MM.1S (cell line): ENCODE results near the gene UBE2G2.

Experiments used
- DNase-seq: peaks from one replicate; pipeline ENCODE4 v3.0.0-alpha.2; 2015
- H2AFZ ChIP-seq: fragments of 300-600 bp; sonication (generic); 2 replicates; pipeline ENCODE4 v1.6.0; 2016; ENCODE audit warnings: antibody characterized with exemption, low read length
- H3F3A ChIP-seq: fragments of 300-600 bp; sonication (generic); 2 replicates; pipeline ENCODE4 v1.6.1; 2016; ENCODE audit warnings: mild to moderate bottlenecking, antibody characterized with exemption, low read length, moderate library complexity, mixed read lengths; ENCODE audit not compliant: insufficient read depth
- H3K27ac ChIP-seq: fragments of 300-600 bp; sonication (generic); 2 replicates; pipeline ENCODE4 v1.5.1; 2016; ENCODE audit warnings: mild to moderate bottlenecking, low read length
- H3K27me3 ChIP-seq: fragments of 300-600 bp; sonication (generic); replicated peaks from 2 replicates; pipeline ENCODE4 v1.6.0; 2016; ENCODE audit warnings: low read length; ENCODE audit not compliant: insufficient read depth
- H3K36me3 ChIP-seq: fragments of 300-600 bp; sonication (generic); replicated peaks from 2 replicates; pipeline ENCODE4 v1.6.1; 2016; ENCODE audit warnings: mild to moderate bottlenecking, low read length, mixed read lengths; ENCODE audit not compliant: insufficient read depth
- H3K4me1 ChIP-seq: fragments of 300-600 bp; sonication (generic); 2 replicates; pipeline ENCODE4 v1.6.1; 2016; ENCODE audit warnings: low read length, mixed read lengths
- H3K4me2 ChIP-seq: fragments of 300-600 bp; sonication (generic); 2 replicates; pipeline ENCODE4 v1.6.0; 2016; ENCODE audit warnings: low read depth, low read length
- H3K4me3 ChIP-seq: fragments of 300-600 bp; sonication (generic); 2 replicates; pipeline ENCODE4 v1.5.1; 2016; ENCODE audit warnings: low read length, mixed read lengths
- H3K79me2 ChIP-seq: fragments of 300-600 bp; sonication (generic); 2 replicates; pipeline ENCODE4 v1.6.1; 2016; ENCODE audit warnings: mixed run types, low read length, mixed read lengths
- H3K9ac ChIP-seq: fragments of 300-600 bp; sonication (generic); 2 replicates; pipeline ENCODE4 v1.6.1; 2016; ENCODE audit warnings: low read length, mixed read lengths
- H3K9me2 ChIP-seq: fragments of 300-600 bp; sonication (generic); replicated peaks from 2 replicates; pipeline ENCODE4 v1.6.1; 2016; ENCODE audit warnings: mild to moderate bottlenecking, low read length, mixed read lengths; ENCODE audit not compliant: insufficient read depth
- H3K9me3 ChIP-seq: fragments of 300-600 bp; sonication (generic); replicated peaks from 2 replicates; pipeline ENCODE4 v1.6.1; 2016; ENCODE audit warnings: mild to moderate bottlenecking, low read length, mixed read lengths; ENCODE audit not compliant: insufficient read depth
- H4K20me1 ChIP-seq: fragments of 300-600 bp; sonication (generic); 2 replicates; pipeline ENCODE4 v1.6.1; 2016; ENCODE audit warnings: mild to moderate bottlenecking, low read length, moderate library complexity, mixed read lengths; ENCODE audit not compliant: insufficient read depth
- EZH2 ChIP-seq: fragments of 300-600 bp; sonication (generic); optimal IDR thresholded peaks from 2 replicates; pipeline ENCODE3; 2017; ENCODE audit warnings: low read depth, mild to moderate bottlenecking, antibody characterized with exemption, low read length, mixed read lengths
- EZH2phosphoT487 ChIP-seq: fragments of 300-600 bp; sonication (generic); IDR thresholded peaks from 2 replicates; pipeline ENCODE4 v1.6.1; 2018; ENCODE audit warnings: antibody characterized with exemption, low read length
- TF ChIP-seq, protein P1 (sequence below): fragments of 300-600 bp; sonication (generic); IDR thresholded peaks from 2 replicates; pipeline ENCODE4 v1.5.1; 2016; ENCODE audit warnings: antibody characterized with exemption, low read length, mixed read lengths

The UBE2G2 gene

DNA sequence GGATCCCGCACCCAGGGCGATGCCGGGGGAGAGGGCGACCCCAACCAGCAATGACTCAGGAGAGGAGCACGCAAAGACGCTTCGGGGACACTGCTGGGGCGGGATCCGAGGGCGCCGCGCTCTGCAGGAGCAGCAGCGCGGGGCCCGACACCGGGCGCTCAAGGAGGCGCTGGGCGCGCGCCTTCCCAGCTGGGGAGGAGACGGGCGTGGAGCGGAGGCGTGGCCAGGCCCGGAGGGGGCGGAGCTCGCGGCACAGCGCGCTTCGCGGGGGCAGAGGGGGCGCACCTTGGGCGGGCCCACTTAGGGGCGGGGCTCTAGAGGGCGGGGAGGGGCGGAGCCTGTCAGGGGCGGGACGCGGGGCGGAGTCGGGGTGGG, 15.9 kb upstream of the UBE2G2 start:
- Histone ChIP-seq H3K36me3 (no peaks in the 10 kb centered on the region), H3K9me2 (no peaks in the 10 kb centered on the region), H2AFZ (no peak overlapping the region; the same call in 1 of the 2 replicates), H3K9me3 (no peaks in the 10 kb centered on the region), H3K27ac (no peak overlapping the region), H4K20me1 (peaks cover 22% of the 10 kb centered on the region), H3F3A (no peaks in the 10 kb centered on the region), H3K9ac (peak overlapping the region; percentile 40; the same call in 1 of the 2 replicates), H3K79me2 (peaks cover 50% of the 10 kb centered on the region), H3K27me3 (peaks cover 13% of the 10 kb centered on the region), H3K4me1 (no peaks in the 10 kb centered on the region), H3K4me2 (peak overlapping the region; percentile 88), H3K4me3 (peak overlapping the region; percentile 71)
- DNase-seq, result peak; percentile 97
- TF ChIP-seq, protein P1, sequence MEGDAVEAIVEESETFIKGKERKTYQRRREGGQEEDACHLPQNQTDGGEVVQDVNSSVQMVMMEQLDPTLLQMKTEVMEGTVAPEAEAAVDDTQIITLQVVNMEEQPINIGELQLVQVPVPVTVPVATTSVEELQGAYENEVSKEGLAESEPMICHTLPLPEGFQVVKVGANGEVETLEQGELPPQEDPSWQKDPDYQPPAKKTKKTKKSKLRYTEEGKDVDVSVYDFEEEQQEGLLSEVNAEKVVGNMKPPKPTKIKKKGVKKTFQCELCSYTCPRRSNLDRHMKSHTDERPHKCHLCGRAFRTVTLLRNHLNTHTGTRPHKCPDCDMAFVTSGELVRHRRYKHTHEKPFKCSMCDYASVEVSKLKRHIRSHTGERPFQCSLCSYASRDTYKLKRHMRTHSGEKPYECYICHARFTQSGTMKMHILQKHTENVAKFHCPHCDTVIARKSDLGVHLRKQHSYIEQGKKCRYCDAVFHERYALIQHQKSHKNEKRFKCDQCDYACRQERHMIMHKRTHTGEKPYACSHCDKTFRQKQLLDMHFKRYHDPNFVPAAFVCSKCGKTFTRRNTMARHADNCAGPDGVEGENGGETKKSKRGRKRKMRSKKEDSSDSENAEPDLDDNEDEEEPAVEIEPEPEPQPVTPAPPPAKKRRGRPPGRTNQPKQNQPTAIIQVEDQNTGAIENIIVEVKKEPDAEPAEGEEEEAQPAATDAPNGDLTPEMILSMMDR, result no peak
- TF ChIP-seq EZH2phosphoT487 (no peak), EZH2 (no peak)

DNA sequence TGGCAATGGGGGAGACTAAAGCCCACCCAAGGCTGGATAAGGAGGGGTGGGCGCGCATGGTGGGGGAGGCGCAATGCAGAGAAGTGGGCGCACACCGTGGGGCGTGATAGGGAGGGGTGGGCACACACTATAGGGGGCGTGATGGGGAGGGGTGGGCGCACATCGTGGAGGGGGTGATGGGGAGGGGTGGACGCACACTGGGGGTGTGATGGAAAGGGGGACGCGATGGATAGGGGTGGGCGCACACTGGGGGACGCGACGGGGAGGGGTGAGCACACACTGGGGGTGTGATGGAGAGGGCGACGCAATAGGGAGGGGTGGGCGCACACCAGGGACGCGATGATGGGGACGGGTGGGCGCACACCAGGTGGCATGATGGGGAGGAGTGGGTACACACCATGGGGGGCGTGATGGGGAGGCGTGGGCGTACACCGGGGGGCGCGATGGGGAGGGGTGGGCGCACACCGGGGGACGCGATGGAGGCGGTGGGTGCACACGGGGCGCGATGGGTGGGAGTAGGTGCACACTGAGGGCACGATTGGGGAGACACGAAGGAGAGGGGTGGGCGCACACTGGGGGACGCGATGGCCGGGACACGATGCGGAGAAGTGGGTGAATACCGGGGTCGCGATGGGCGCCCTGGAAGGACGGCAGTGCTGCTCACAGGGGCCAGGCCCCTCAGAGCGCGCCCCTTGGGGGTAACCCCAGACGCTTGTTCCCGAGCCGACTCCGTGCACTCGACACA, 15.3 kb upstream of the UBE2G2 start:
- Histone ChIP-seq H3K9ac (peak overlapping the region; percentile 39; the same call in 1 of the 2 replicates), H4K20me1 (peaks cover 22% of the 10 kb centered on the region), H3K27me3 (peaks cover 7% of the 10 kb centered on the region; the same call in 1 of the 2 replicates), H2AFZ (no peak overlapping the region; the same call in 1 of the 2 replicates), H3K9me2 (no peaks in the 10 kb centered on the region), H3K27ac (no peak overlapping the region), H3K9me3 (no peaks in the 10 kb centered on the region), H3K79me2 (peaks cover 55% of the 10 kb centered on the region), H3K4me3 (peak overlapping the region; percentile 71), H3K4me2 (peak overlapping the region; percentile 88), H3K36me3 (no peaks in the 10 kb centered on the region), H3F3A (no peaks in the 10 kb centered on the region), H3K4me1 (no peaks in the 10 kb centered on the region)
- TF ChIP-seq EZH2phosphoT487, result no peak
- TF ChIP-seq, protein P1, result no peak
- TF ChIP-seq EZH2, result no peak
- DNase-seq, result no peak

DNA sequence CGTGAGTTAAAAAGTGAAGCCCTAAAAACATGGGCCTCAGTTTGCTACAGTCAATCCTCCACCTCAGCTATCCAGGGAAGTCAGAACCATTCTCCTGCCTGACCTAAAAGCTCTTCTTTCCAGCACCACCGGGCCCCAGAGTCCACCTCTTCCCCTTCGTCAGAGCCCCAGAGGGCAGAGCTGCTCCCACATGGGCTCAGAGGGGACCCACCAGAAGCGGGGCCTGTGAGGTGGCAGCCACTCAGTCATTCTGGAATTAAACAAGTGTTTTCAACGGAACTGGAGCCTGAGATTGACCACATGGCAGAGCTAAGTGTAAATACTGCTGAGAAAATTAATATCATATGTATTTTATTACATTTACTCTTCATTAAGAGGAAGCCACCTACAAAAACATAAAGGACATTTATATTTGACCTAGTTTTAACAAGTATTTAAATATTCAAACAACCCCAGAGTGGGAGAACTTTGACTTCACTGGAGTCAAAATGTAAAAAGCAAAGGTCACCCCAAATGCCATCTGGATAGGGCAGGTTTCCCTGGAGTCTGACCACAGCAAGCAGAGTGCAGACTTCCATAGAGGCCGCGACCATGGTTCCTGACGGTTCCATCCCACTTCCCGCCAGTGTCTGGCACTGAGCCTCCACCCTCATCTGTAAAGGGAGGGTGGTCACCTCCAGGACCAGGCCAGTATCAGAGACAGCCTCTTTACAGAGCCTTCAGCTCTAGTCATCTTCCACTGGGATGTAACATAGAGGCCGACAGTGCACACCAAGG, 14.4 kb upstream of the UBE2G2 start:
- no peak overlapping the region for H3K4me3 ChIP-seq
- TF ChIP-seq EZH2phosphoT487 (no peak), EZH2 (no peak)
- TF ChIP-seq, protein P1, result no peak
- no peaks in the 10 kb centered on the region for H3F3A ChIP-seq
- H3K36me3 ChIP-seq, result no peaks in the 10 kb centered on the region
- H3K4me1 ChIP-seq, result no peaks in the 10 kb centered on the region
- peaks cover 22% of the 10 kb centered on the region for H4K20me1 ChIP-seq
- no peaks in the 10 kb centered on the region for H3K9me2 ChIP-seq
- no peak overlapping the region for H3K9ac ChIP-seq
- H3K4me2 ChIP-seq, result no peak overlapping the region
- no peak overlapping the region for H3K27ac ChIP-seq
- no peak for DNase-seq
- 0 out of 2 replicates have a peak, but pooled peaks cover 2% of the 10 kb centered on the region for H3K27me3 ChIP-seq
- H3K9me3 ChIP-seq, result no peaks in the 10 kb centered on the region
- H3K79me2 ChIP-seq, result peaks cover 63% of the 10 kb centered on the region
- no peak overlapping the region for H2AFZ ChIP-seq
